Astrocyte of the cerebellum (primary cell): ENCODE measurements around the gene PIGT.

Experiments
- DNase-seq: peaks from one replicate; pipeline ENCODE4 v3.0.0-alpha.2; 2011; ENCODE audit warnings: low read depth
- H3K4me3 ChIP-seq: 2 replicates; pipeline ENCODE4 v1.5.1; 2011; ENCODE audit warnings: mild to moderate bottlenecking, low read depth, low read length, moderate library complexity
- in situ Hi-C: cut with HindIII; loops from 2 replicates; pipeline ENCODE4 v1.10.0; 2017; ENCODE audit warnings: low sequenced_read_pairs
- TF ChIP-seq, protein P1 (sequence below): IDR thresholded peaks from 2 replicates; pipeline ENCODE4 v1.5.1; 2012; ENCODE audit warnings: low read length, low read depth, moderate library complexity, mild to moderate bottlenecking; ENCODE audit errors: missing control alignments

PIGT gene

DNA sequence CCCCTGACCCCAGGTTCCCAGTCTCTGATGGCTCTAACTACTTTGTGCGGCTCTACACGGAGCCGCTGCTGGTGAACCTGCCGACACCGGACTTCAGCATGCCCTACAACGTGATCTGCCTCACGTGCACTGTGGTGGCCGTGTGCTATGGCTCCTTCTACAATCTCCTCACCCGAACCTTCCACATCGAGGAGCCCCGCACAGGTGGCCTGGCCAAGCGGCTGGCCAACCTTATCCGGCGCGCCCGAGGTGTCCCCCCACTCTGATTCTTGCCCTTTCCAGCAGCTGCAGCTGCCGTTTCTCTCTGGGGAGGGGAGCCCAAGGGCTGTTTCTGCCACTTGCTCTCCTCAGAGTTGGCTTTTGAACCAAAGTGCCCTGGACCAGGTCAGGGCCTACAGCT lies 9.6 kb downstream of the PIGT start:
- no peak overlapping the region for H3K4me3 ChIP-seq
- no peak for DNase-seq
- TF ChIP-seq, protein P1, sequence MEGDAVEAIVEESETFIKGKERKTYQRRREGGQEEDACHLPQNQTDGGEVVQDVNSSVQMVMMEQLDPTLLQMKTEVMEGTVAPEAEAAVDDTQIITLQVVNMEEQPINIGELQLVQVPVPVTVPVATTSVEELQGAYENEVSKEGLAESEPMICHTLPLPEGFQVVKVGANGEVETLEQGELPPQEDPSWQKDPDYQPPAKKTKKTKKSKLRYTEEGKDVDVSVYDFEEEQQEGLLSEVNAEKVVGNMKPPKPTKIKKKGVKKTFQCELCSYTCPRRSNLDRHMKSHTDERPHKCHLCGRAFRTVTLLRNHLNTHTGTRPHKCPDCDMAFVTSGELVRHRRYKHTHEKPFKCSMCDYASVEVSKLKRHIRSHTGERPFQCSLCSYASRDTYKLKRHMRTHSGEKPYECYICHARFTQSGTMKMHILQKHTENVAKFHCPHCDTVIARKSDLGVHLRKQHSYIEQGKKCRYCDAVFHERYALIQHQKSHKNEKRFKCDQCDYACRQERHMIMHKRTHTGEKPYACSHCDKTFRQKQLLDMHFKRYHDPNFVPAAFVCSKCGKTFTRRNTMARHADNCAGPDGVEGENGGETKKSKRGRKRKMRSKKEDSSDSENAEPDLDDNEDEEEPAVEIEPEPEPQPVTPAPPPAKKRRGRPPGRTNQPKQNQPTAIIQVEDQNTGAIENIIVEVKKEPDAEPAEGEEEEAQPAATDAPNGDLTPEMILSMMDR: no peak
- in situ Hi-C loops: no loop called here

DNA sequence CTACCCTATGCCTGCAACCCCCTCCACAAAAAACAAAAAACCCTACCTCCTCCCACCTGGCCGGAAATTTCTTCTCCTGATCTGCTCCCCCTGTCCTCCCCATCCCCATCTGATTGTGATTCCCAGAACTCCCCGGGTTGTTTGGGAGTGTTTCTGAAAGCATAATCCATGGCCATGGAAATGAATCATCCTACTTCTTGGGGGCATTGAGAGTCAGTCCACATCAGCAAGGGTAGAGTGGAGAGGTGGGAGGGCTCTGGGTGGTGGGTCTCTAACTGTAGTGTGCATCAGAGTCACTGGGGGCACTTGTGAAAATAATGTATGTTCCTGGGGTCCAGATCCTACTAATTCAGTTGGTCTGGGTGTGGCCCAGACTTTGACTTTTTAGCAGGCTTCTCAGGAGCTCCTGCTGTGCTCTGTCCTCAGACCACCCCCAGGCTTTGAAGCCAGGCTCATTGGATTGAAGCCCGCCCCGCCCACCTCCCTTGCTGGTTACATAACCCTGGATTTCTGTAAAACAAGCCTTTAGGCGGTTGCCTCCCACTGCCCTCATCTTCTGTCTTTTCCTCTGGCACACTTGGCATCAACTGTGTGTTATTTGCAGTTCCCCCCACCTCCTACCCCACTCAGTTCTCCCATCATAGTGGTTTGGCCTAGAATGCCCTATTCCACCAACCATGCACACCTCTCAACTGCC lies 10.5 kb downstream of the PIGT start:
- no peak for DNase-seq
- H3K4me3 ChIP-seq: no peak overlapping the region
- TF ChIP-seq, protein P1: no peak
- in situ Hi-C loops: no loop called here

DNA sequence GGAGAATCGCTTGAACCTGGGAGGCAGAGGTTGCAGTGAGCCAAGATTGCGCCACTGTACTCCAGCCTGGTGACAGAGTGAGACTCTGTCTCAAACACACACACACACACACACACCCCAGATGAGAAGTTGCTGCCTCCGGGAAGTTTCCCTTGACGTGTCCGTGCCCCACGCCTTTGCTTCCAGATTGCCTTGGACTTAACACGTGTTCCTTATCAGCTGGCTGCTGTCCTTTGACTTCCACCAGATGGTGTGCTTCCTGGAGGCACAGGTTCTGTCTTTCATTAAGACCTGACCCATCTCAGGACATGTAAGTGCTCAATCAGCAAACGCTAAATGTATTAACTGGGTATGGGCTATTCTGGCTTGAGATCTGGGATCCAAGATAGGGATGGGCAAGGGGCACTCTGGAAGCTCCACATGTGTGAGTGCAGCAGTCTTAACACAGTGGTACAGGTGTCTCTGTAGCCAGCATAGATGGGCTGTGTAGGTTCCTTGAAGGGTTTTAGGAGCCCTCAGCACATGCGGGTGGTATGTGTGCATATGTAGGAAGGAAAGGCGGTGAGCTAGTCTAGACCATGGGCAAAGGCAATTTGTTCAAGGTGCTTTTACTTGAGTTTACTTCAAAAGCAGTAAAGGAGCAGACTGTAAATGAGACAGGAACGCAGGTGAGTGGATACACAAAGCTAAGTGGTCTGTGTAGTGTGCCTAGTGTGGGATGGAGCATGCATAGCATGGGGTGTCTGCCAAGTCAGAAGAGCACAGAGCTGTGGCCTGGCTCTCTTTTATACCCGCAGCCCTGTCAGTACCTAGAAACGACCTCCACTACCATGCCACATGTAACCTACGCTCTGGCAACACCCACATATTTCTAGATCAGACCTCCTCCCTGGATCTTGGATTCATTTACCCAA lies 11.6 kb downstream of the PIGT start:
- DNase-seq: no peak
- H3K4me3 ChIP-seq: no peak overlapping the region
- in situ Hi-C loops: no loop called here
- TF ChIP-seq, protein P1: no peak

DNA sequence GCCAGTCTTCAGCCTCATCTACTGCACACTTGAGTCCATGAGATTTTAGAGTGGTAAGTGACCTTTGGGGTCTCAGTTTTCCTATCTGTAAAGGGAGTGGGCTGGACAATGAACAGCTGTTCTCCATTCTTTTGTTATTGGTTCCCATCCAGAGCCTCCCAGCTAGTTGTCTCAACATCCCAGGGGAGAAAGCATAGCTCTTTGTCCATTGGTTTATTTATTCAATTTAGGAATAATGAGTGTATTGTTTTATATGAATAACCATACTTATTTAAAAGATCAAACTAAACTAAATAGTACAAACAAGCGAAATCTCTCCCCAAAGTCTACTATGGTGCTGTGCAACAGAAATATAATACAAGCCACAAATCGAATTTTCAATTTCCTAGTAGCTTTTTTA lies 13.7 kb downstream of the PIGT start:
- no peak overlapping the region for H3K4me3 ChIP-seq
- in situ Hi-C loops: no loop called here
- TF ChIP-seq, protein P1: no peak
- no peak for DNase-seq

DNA sequence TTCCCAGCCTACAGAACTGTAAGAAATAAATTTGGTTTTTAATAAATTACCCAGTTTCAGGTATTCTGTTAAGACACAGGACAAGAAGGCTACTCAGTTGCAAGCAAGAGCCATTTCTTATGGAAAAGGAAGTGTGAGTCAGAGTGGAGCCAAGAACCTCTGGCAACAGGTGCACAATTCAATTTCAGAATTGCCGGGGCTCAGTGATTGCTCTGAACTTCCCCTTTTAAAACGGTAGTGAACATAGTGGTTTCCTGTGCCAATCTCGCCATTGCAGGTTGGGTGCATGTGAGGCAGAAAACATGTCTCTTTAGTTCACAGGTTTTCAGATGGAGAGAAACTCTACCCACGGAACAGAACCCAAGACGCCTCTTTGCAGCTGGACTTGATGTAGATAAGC lies 16.4 kb downstream of the PIGT start:
- no peak for DNase-seq
- H3K4me3 ChIP-seq: no peak overlapping the region
- in situ Hi-C loops: no loop called here
- TF ChIP-seq, protein P1: no peak

DNA sequence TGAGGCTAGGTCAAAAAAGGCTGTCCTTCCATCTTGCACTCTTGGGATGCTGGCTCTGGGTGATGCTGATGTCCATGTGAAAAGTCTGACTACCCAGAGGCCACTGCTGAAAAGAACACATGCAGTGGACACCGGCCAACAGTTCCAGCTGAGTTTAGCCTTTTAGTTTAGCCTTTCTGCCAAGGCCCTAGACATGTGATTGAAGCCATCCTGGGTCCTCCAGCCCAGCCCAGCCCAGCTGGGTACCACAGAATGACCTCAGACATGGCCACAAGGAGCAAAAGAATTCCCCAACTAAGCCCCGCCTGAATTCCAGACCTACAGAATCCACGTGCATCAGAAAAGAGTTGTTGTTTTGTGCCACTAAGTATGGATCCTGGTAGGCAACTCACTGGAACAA lies 17.4 kb downstream of the PIGT start:
- TF ChIP-seq, protein P1: no peak
- H3K4me3 ChIP-seq: no peak overlapping the region
- peak; percentile 80 for DNase-seq
- in situ Hi-C loops: no loop called here
